Activated CD4-positive, alpha-beta T cell treated with anti-CD3 and anti-CD28 coated beads for 24 hours (primary cell): ENCODE measurements around the gene ADPRHL1.
"Not testable (repeated sequence)": the region's sequence is repeated elsewhere in the genome, so short reads cannot be mapped to it uniquely, and the experiment has no call there.

Experiments
- DNase-seq, 2 donors: peaks; one replicate each; pipeline ENCODE4 v3.0.0-alpha.2; 2020; ENCODE audit warnings: low read depth in 2 of 2

The ADPRHL1 gene

GRCh38 chr13:113371061-113371460 lies 82.2 kb downstream of the ADPRHL1 start:
- DNase-seq: no peak

GRCh38 chr13:113369881-113370280 lies 83.4 kb downstream of the ADPRHL1 start:
- no peak for DNase-seq

- DNase-seq: no peak
Observed at GRCh38 chr13:113369189-113369588, 84.1 kb downstream of the ADPRHL1 start.

- DNase-seq: not testable (repeated sequence)
Observed at GRCh38 chr13:113368353-113368752, 84.9 kb downstream of the ADPRHL1 start.

GRCh38 chr13:113367771-113368170 lies 85.5 kb downstream of the ADPRHL1 start:
- no peak for DNase-seq

- no peak for DNase-seq
Observed at GRCh38 chr13:113367020-113367560, 86.2 kb downstream of the ADPRHL1 start.

GRCh38 chr13:113365971-113366588 lies 87.2 kb downstream of the ADPRHL1 start:
- DNase-seq: no peak

- DNase-seq: no peak
Observed at GRCh38 chr13:113365583-113365970, 87.7 kb downstream of the ADPRHL1 start.

GRCh38 chr13:113364901-113365582 lies 88.2 kb downstream of the ADPRHL1 start:
- no peak for DNase-seq

- no peak for DNase-seq
Observed at GRCh38 chr13:113364311-113364889, 88.9 kb downstream of the ADPRHL1 start.

- no peak for DNase-seq
Observed at GRCh38 chr13:113361406-113361805, 91.9 kb downstream of the ADPRHL1 start.

- DNase-seq: no peak
Observed at GRCh38 chr13:113360446-113360845, 92.8 kb downstream of the ADPRHL1 start.

- DNase-seq: no peak
Observed at GRCh38 chr13:113359571-113359970, 93.7 kb downstream of the ADPRHL1 start.

- no peak for DNase-seq
Observed at GRCh38 chr13:113358653-113359190, 94.6 kb downstream of the ADPRHL1 start.

- no peak for DNase-seq
Observed at GRCh38 chr13:113357529-113357928, 95.8 kb downstream of the ADPRHL1 start.

GRCh38 chr13:113356596-113356995 lies 96.7 kb downstream of the ADPRHL1 start:
- DNase-seq: no peak

GRCh38 chr13:113355621-113356020 lies 97.7 kb downstream of the ADPRHL1 start:
- no peak for DNase-seq

- no peak for DNase-seq
Observed at GRCh38 chr13:113354831-113355610, 98.3 kb downstream of the ADPRHL1 start.

GRCh38 chr13:113353254-113353653 lies 100.0 kb downstream of the ADPRHL1 start:
- DNase-seq: no peak

- no peak for DNase-seq
Observed at GRCh38 chr13:113351514-113352026, 101.7 kb downstream of the ADPRHL1 start.

- no peak for DNase-seq
Observed at GRCh38 chr13:113350938-113351335, 102.4 kb downstream of the ADPRHL1 start.
